GM18867 (cell line): ENCODE data around the gene BMS1.
"Not testable (repeated sequence)": the region's sequence is repeated elsewhere in the genome, so short reads cannot be mapped to it uniquely, and the experiment has no call there.

Source experiments
- ATAC-seq: cut with Tn5 transposase; IDR thresholded peaks from one replicate; pipeline ENCODE4 v1.9.1; 2021; ENCODE audit warnings: mild to moderate bottlenecking, moderate library complexity; ENCODE audit not compliant: unreplicated experiment

The BMS1 gene, protein sequence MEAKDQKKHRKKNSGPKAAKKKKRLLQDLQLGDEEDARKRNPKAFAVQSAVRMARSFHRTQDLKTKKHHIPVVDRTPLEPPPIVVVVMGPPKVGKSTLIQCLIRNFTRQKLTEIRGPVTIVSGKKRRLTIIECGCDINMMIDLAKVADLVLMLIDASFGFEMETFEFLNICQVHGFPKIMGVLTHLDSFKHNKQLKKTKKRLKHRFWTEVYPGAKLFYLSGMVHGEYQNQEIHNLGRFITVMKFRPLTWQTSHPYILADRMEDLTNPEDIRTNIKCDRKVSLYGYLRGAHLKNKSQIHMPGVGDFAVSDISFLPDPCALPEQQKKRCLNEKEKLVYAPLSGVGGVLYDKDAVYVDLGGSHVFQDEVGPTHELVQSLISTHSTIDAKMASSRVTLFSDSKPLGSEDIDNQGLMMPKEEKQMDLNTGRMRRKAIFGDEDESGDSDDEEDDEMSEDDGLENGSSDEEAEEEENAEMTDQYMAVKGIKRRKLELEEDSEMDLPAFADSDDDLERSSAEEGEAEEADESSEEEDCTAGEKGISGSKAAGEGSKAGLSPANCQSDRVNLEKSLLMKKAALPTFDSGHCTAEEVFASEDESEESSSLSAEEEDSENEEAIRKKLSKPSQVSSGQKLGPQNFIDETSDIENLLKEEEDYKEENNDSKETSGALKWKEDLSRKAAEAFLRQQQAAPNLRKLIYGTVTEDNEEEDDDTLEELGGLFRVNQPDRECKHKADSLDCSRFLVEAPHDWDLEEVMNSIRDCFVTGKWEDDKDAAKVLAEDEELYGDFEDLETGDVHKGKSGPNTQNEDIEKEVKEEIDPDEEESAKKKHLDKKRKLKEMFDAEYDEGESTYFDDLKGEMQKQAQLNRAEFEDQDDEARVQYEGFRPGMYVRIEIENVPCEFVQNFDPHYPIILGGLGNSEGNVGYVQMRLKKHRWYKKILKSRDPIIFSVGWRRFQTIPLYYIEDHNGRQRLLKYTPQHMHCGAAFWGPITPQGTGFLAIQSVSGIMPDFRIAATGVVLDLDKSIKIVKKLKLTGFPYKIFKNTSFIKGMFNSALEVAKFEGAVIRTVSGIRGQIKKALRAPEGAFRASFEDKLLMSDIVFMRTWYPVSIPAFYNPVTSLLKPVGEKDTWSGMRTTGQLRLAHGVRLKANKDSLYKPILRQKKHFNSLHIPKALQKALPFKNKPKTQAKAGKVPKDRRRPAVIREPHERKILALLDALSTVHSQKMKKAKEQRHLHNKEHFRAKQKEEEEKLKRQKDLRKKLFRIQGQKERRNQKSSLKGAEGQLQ

DNA sequence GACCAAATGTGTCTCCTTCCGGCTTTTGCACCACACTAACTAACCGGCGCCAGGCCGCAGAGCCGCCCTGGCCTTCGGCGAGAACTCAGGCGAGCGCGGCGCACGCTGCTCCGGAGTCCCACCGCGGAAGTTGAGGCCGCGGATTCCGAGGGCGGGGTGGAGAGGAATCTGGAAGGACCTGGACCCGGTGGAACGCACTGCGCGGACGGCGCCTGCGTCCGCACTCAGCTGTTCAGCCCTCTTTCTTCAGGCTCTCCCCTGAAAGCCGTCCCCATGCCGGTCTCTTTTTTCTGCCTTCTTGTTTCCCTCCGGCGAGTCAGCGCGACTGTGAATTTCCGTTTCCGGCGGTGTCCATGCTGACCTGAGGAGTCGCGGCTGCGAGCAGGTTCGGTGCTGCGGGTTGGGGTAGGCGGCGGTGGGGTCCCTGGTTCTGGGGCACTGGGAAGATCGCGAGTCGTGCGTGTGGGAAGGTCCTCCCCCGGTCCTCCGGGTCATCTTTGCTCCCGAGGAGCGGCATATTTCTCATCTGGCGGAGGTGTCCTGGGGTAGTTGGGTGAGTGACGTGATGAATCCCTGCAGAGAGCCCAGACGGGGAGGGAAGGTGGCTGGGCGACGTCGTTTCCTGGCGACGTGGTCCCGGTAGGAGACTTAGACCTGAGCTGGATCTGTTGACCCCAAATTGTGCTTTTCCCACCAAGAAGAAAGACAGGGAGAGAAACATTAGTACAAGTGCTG is at the start of gene BMS1:
BMS1 (plus strand) TSS at position 350 of the 735 bp plus-strand sequence. CDS start 1,600 bp downstream, outside the sequence.
- ATAC-seq, result peak; percentile 98

DNA sequence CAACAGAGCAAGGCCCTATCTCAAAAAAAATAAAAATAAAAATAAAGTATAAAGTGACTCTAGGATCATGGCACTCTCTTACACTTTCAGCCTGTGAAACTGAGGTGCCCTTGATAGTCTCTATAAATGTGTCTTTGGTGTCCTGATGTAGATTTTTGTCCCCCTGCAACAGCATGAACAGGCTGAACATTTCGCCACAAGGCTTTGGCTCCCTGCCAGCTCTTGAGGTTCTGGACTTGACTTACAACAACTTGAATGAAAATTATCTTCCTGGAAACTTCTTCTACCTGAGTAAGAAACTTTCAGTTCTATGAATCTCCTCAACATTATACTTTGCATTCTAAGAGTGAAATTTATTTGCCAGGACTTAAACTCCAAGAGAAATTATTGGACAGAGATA is 48.1 kb upstream of the BMS1 start:
- no peak for ATAC-seq

DNA sequence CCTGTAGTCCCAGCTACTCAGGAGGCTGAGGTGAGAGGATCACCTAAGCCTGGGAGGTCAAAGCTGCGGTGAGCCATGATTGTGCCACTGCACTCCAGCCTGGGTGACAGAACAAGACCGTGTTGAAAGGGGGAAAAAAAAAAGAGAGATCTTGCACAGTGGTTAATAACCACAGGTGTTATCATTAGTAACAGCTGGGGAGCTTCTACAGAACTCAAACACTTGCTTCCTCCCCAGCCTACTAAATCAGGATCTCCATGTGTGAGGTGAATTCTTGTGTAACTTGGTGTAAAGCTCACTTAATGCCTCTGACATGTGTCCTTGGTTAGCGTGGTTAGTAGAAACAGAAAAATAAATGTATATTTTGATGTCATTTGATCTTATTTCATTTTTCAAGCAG is 43.9 kb upstream of the BMS1 start:
- no peak for ATAC-seq

DNA sequence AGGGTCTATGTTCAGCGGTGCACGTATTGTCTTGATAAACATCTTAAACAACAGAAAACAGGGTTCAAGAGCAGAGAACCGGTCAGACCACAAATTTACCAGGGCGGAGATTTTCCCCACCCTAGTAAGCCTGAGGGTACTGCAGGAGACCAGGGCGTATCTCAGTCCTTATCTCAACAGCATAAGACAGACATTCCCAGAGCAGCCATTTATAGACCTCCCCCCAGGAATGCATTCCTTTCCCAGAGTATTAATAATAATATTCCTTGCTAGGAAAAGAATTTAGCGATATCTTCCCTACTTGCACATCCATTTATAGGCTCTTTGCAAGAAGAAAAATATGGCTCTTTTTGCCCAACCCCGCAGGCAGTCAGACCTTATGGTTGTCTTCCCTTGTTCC is 41.1 kb upstream of the BMS1 start:
- not testable (repeated sequence) for ATAC-seq

DNA sequence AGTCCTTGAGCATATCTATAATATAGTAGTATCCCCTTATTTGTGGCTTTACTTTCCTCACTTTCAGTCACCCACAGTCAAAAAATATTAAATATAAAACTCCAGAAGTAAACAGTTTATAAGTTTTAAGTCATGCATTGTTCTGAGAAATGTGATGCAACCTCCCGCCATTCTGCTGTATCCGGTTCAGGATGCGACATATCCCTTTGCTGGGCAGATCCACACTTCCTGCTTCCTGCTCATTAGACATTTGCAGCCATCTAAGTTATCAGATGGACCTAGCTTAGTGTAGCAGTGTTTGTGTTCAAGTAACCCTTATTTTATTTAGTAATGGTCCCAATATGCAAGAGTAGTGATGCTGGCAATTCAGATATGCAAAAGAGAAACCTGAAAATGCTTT is 38.9 kb upstream of the BMS1 start:
- ATAC-seq, result no peak

DNA sequence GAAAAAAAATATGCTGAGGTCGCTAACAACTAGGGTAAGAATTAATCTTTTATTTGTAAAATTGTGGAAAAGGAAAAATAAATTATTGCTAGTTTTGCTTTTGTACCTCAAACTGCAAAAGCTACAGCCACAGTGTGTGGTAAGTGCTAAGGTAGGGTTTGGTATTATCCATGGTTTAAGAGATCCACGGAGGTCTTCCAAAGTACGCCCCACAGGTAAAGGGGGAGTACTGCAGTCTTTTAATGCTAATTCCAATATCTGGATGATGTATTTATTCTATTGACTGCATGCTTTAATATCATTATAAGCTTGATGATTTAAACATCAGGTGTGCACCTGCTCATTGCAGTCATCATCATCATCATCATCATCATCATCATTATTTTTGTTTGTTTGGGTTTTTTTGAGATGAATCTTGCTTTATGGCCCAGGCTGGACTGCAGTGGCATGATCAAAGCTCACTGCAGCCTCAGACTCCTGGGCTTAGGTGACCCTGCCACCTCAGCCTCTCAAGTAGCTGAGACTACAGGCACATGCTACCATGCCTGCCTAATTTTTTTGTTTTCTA is 38.4 kb upstream of the BMS1 start:
- no peak for ATAC-seq

DNA sequence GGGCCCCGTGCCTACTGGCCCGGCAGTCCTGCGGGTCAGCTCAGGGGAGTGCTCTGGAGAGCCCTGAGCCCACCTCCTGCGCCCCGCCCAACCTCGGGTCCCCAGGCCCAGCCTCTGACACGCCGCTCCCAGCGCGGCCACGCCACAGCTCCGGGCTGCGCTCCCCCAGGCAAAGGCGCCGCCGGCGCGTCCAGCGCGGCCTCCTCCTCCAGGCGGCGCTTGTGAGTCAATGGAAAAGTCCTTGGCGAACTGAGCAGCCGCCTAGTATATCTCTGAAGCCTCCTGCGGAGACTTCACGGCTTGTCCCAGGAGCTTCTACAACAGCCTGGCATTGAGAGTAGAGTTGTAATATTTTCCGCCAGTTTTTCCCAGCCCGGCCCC is 29.5 kb upstream of the BMS1 start:
- ATAC-seq, result peak; percentile 54

DNA sequence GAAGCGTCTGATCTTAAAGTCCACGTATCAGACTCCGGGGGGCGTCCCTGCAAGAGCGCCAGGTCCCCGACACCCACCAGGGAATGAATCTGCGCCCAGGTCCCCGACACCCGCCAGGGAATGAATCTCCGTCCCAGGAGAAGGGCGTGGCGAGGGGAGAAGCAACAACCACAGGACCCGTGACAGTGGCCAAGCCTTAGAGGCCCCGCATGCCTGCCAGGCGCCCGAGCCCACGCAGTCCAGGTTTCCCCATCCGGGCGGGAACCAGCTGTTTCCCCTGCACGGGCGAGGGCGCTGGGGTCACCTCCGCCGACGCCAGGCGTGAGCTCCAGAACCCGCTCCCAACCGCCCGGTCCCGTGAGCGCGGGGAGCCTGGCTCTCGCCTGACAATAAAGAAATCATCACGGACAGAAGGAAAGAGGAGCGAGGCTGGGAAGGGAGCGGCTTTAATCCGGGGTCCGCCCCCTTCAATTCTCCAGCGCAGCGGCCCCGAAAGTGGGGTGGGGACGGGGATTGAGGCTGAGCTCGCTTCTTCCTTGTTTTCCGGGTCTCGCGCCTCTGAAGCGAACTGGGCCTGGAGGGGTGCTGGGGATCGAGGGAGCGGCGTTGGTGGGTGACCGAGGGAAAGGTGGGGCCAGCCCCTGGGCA is 29.0 kb upstream of the BMS1 start:
- peak; percentile 6 for ATAC-seq

DNA sequence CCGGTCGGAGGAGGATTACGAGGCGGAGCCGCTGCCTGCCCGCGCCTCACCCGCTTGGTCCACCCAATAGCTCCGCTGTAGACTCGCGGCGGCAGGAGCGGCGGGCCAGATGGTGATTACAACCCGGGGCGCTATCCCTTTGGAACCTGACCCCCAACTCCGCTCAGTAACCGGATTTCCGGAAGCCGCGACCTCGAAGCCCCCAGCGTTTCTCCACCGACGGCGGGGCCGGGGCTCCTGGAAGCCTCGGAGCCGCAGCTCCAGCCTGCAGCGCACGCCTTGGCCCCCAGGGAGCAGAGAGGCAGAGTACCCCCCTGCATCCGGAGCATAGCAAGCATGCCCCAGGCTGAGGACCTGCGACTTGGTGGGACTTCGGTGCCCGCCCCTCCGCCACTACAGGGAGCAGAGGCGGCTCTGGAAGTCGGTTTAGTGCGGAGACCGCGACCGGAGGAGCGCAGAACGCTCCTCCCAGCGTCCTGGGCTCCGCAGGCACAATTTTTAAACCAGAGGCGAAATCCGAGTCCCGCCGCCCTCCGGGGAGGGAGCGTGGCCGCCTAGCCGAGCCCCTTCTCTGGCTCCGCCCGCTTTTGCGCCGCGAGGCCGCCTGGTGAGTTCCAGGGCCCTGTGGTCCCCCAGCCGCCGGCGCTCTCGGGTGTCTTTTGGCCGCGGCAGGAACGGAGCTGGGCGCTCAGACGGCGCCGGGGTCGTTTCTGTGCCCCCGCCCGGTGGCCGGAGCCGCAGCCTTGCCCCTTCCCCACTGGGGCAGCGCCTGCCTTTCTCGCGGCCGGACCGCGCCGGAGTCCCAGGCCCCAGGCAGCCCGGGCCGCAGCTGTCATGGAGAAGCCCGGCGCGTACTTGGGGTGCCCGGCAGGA is 28.2 kb upstream of the BMS1 start:
- no peak for ATAC-seq

DNA sequence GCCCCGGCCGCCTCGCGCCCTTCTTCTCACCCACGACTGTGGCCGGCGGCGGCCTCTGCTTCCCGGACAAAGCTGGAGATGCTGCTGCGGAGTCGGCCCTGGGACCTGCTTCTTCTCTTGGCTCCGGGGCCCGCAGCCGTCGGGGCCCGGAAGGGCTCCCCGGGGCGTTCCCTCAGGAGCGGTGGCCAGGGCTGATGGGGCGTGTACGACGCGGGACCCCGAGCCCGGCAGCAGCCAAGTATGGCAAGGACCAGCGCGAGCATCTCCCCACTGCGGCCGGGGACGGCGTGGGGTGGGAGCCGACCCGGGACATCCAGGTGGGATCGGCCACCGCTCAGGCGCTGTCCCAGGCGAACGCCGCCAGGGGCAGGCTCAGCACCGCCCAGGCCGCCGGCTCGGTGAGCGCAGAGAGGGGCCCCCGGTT is 27.6 kb upstream of the BMS1 start:
- ATAC-seq, result no peak

DNA sequence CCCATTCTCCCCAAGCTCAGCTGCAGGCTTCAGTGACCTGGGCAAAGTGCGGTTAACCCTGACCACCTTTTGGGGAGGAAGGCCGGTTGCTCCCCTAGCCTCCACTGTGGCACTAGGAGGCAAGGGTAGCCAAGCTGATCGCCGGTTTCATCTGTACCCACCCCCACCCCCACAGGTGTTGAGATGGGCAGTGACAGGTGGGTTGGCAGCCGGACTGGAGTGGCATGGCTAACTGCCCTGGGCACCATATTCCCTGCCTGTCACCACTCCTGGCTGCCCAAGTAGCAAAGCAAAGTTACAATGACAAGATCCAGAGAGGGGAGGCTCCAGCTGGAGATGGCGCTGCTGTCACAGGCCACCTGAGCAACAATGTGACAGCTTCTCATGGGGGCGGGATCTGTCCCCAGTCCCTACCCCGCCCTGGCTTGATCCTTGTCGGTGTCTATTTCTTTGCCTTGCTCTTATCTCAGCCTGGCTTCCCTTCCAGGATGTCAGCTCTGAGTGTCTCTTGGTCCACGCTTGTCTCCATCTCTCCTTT is 27.0 kb upstream of the BMS1 start:
- ATAC-seq, result no peak

DNA sequence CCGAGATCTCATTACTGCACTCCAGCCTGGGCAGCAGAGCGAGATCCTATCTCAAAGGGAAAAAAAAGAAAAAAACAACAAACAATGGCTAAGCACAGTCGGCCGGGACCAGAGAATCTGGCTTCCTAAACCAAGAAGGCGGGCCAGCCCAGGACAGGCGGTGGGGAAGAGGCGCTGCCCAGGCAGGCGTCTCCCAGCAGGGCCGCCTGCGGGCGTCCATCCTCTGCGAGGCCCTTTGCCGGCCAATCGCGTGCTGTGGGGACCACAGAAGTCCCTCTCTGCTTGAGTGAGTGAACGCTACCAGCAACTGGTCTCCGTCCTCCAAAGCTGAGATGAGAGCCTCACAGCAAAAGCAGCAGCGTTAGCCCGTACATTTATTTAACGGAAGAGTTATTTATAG is 14.7 kb upstream of the BMS1 start:
- no peak for ATAC-seq

DNA sequence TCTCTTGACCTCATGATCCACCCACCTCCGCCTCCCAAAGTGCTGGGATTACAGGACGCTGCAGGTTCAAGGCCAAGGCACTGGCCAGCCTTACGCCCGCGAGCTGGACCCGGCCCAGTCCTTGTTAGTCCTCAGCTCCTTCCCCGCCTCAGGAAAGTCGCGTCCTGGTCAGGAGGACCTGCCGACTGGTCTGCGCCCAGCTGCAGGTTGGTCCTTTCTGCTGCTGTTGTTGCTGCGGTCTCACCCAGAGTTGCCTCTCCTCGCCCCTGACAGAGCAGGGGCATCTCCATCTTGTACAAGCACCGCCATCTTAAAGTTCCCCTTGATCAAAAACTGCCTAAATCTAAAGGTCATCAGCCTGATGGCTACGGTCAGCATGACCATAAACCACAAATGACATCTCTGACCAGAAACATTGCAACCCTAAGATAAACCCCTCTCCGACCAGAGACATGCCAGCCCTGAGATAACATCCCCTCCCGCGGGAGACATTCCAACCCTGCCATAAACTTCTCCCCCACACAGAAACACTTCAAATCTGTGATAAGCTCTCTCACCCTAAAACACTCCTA is 13.9 kb upstream of the BMS1 start:
- ATAC-seq, result no peak

DNA sequence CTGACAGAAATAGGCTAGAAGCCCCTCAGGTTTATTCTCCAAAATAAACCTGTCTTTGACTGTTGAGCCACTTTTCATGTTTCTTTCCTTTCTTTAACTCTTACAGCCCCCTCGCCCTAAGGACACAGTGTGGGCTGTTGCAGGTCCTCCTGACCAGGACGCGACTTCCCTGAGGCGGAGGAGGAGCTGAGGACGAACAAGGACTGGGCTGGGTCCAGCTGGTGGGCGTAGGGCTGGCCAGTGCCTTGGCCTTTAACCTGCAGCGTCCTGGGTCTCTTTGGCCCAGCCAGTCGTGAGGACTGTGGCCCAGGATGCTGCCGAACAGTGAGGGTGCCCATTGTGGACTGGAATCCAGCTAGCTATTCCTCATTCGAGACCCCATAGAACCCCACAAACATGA is 13.4 kb upstream of the BMS1 start:
- ATAC-seq, result no peak

DNA sequence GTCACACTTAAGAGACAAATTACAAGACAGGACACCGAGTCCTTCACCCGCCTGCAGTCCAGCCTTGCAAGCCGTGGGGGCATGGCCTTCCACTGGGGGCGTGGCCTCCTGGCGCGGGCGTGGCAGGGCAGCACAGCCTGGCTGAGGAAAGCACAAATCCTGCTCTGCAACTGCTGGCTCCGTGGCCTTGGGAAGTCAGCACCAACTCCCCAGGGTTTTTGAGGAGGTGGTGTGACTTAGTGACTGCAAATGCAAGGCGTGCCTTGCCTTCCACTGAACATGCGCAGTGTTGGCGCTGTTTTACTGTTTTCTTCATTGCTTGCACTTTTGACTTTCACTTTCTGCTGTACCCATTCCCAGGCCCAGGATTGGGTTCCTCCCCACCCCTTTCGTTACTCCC is 12.9 kb upstream of the BMS1 start:
- no peak for ATAC-seq

DNA sequence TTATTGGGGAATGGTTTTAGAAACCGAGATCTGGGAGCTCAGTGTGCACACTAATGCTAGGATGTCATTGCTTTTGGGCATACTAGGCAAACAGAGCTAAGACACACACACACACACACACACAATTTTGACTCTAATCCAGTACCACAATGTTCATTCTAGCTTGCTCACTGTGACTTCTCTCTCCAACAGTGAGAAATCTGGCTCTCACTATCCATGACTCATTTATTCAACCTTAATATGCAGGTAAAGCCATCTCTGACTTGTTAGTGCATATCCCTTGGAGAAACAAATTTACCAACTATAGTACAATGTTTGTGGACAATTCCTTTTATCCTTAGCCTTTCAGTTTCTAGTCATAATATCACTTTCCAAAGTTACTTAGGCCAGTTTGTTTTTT is 5.9 kb upstream of the BMS1 start:
- no peak for ATAC-seq

DNA sequence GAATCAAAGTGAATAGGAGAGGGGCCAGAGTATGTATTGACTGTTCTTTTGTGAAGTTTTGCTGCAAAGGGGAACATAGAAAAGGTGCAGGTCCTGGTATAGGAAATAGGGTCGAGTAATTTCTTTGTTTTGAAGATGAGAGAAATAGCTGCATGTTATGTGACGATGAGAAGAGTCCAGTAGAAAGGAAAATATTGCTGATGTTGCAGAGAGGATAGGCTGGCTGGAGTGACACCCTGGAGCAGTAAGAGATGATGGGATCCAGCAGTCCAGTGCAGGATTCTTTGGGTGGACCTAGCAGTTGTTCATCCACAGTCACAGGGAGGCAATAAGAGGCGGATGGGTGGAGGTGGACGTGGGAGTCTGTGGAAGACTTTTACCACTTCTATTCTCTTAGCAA is 2.1 kb upstream of the BMS1 start:
- no peak for ATAC-seq

DNA sequence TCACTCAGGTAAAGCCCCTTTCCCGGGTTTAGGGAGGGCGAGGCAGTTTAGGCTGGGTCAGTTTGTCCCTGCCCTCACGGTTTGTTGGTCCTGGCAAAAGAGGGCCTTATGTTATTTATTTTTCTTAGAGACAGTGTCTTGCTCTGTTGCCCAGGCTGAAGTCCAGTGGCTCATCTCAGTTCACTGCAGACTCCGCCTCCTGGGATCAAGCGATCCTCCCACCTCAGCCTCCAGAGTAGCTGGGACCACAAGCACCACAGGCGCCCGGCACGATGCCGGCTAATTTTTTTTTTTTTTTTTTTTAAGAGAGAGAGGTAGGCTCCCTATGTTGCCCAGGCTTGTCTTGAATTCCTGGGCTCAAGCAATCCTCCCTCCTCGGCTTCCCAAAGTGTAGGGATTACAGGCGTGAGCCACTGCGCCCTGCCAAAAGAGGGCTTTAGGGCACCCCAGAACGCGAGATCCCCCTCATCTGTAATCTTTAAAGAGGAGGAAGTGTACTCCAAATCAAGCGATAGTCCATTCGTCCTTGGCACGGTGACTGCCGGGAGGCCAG is 626 bp upstream of the BMS1 start:
- ATAC-seq, result no peak
